HTR-8/SVneo (cell line): Measurements from ENCODE around the gene HDGFL2.

Experiments used
- DNase-seq: peaks from one replicate; pipeline ENCODE4 v3.0.0; 2011; ENCODE audit warnings: low spot score, mixed read lengths; ENCODE audit not compliant: insufficient read length
- FAIRE-seq: peaks from 2 replicates; lab custom pipeline; 2011; peaks lifted over from hg19 to GRCh38; lab: Jason Lieb, UNC

HDGFL2 gene

GRCh38 chr19:4495471-4495870 lies 23.4 kb downstream of the HDGFL2 start:
- FAIRE-seq: no peak

GRCh38 chr19:4496304-4496703 lies 24.2 kb downstream of the HDGFL2 start:
- no peak for FAIRE-seq
- no peak for DNase-seq

More at GRCh38 chr19:4495471-4495870, 23.4 kb downstream of the HDGFL2 start:
- no peak for DNase-seq

- FAIRE-seq (no peak), DNase-seq (no peak)
Measured at GRCh38 chr19:4497770-4498389, 25.8 kb downstream of the HDGFL2 start.

DNA sequence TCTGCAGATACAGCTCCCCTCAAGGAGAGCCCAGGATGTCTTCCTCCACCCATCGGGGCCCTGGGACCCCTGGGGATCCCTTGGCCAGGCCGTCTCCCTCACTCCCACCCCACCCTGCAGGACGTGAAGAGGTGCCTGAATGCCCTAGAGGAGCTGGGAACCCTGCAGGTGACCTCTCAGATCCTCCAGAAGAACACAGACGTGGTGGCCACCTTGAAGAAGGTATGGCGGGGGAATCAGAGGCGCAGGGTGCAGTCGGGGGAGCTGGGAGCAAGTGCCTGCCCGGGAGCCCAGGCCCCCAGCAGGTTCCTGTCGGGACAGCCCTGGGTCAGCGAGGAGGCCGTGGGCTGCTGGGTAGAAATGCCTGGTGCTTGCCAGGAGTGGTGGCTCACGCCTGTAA lies 26.6 kb downstream of the HDGFL2 start:
- FAIRE-seq (no peak), DNase-seq (no peak)

DNA sequence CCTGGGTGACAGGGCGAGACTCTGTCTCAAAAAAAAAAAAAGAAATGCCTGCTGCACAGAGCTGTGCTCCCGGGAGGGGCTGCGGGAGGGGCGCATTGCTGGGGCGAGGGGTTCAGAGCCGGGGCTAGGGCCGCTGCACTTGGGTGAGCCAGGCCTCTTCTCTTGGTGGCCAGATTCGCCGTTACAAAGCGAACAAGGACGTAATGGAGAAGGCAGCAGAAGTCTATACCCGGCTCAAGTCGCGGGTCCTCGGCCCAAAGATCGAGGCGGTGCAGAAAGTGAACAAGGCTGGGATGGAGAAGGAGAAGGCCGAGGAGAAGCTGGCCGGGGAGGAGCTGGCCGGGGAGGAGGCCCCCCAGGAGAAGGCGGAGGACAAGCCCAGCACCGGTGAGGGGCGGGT lies 27.2 kb downstream of the HDGFL2 start:
- FAIRE-seq (no peak), DNase-seq (no peak)

DNA sequence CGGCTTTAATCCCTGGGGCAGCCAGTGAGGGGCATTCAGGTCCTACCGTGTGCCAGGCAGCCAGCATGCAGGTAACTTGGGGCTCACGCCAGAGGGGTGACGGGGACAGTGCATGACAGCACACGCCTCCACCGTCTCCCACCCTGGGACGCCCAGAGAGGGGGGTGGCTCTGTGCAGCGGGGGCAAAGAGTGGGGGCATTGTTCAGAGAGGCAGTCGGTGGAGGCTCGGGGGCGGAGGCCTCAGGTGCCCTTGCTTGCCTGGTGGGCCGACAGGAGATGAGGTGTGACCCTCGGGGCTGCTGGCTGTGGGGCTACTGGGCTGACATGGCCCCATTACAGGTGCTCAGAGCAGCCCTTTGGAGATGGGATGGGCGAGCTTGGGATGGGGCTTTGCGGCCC lies 27.8 kb downstream of the HDGFL2 start:
- no peak for FAIRE-seq
- no peak for DNase-seq

DNA sequence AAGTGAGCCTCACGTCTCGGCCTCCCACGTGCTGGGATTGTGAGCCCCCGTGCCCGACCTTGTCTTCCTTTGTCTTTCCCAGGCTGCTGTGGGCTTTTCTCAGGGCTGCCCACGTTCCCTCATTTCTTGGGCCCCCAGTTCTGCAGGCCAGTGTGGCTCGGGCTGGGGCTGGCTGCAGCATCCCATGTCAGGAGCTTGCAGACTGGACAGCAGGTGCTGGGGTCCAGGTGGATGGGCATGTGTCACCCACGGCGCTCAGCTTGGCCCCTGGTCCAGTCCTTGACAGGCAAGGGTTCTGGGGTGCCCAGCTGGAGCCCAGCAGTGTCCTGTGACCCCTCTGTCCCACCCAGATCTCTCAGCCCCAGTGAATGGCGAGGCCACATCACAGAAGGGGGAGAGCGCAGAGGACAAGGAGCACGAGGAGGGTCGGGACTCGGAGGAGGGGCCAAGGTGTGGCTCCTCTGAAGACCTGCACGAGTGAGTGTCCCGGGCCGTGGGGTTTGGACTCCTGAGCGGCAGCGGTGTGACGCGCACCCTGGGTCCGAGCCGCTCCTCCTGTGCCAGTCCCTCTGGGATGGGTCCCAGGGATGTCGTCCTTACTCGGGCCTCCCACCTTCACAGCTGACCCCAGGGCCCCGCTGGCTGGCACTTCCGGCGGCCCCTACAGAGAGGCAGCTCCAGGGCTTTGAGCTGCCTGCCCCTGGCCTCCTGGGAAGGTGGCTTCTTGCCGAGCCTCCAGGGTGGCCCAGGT lies 28.9 kb downstream of the HDGFL2 start:
- no peak for DNase-seq
- no peak for FAIRE-seq

- DNase-seq (no peak), FAIRE-seq (no peak)
Measured at GRCh38 chr19:4501691-4502090, 29.6 kb downstream of the HDGFL2 start.

DNA sequence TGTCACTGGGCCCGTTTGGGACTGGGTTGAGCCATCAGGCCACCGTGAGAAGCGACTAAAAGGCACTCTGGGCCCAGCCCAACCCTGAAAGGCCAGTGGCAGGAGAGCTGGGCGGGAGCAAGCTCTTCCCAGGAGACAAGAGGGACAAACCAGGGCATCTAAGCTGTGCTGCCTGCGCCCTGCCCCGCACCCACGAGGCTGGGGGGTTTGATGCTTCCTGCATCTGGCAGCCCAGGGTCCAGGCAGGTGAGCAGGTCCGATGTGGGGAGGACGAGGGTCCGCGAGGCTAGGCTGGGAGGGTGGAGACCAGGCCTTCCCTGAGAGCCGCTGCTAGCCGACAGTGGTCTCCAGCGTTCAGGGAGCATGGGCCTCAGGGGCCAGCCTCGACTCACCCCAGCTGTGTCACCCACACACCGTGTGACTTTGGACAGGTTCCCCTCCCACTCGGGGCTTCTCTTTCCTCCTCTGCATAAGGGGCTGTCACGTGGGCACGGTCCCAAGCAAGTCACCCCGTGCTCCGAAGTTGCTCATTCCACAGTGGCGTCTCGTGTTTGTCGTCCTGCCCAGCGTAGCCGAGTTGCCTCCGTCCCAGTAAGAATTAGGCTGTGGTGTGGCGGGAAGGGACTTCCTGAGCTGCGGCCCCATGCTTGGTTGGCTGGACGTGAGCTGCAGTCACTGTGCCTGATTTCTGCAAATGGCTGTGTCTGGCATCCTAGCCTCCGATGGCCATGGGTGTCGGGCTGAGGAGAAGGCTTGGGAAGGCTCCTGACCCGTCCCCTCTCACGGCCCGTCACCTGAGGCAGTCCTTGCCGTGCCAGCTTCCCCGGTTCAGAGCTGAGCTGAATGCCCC lies 30.4 kb downstream of the HDGFL2 start:
- no peak for FAIRE-seq
- DNase-seq: no peak

- DNase-seq (no peak), FAIRE-seq (no peak)
Measured at GRCh38 chr19:4503132-4503824, 31.2 kb downstream of the HDGFL2 start.

DNA sequence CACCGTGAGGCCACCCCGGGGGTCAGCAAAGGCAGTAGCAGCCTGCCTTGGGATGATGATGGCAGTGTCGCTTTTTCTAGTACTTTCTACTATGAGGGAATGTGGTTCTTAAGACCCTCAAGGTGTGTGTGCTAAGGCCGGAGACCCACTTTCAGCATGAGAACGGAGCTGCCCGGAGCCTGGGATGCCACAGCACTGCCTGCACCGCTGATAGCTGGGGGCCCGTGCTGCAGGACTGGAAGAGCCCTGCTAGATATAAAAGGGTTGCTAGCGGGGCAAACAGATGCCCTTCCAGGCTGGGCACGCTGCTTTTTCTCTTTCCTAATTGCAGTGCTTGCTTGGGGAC lies 31.7 kb downstream of the HDGFL2 start:
- no peak for DNase-seq

DNA sequence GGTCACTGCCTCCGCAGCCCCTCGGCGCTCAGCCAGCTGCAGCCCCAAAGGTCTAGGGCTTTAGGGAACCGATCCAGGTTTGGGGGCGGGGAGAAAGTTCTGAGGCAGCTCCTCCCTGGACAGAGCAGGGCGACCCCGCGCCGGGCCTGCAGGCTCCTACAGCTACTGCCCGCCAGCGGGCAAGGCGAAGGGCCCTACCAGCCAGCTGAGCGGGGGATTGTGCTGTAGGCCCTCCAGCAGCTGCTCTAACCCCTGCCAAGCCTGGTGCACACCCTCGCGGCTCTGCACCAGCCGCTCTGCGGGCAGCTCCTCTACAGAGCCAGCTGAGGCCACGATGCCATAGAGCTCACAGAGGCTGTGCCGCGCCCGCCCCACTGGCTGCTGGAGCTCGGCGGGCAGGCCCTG lies 32.2 kb downstream of the HDGFL2 start:
- FAIRE-seq (no peak), DNase-seq (no peak)

More for the DNA sequence above, 31.7 kb downstream of the HDGFL2 start:
- FAIRE-seq: no peak

- no peak for FAIRE-seq
Measured at GRCh38 chr19:4504891-4505569, 32.9 kb downstream of the HDGFL2 start.

DNA sequence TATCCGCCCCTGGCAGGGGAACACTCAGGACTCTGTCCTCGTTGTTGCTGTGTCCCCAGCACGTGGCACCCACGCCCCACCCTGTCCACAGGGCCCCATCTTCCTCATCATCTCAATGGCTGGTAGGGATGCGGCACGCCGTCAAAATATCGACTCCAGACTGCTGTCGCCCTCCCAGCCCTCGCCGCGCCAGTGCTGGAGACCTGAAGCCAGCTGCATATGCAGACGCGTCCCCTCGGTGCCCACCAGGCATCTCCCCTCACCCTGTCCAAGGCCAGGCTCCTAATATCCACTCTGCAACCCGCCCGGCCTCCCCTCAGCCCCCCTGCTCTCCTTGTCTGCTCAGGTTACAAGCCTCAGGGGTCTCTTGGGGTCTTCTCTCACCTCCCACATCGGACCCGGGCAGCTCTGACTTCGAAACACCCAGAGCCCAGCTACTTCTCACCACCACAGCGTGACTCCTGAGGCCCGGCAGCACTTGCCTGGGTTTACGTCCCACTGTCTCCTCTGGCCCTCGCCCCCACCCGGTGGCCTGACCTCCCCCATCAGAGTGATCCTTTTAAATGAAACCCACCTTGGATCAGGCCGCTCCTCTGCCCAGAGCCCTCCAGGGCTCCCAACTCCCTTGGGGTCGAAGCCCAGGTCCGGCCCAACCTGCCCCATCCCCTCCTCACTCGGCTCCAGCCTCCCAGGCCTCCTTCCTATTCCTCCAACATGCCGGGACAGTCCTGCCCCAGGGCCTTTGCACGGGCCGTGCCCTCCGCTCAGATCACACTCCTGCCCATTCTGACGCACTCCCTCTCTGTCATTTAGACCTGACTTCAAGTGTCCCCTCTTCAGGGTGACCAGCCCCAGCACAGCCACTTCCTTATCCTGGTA lies 33.7 kb downstream of the HDGFL2 start:
- no peak for FAIRE-seq
- no peak for DNase-seq

More at GRCh38 chr19:4504891-4505569, 32.9 kb downstream of the HDGFL2 start:
- no peak for DNase-seq

GRCh38 chr19:4506449-4507149 lies 34.5 kb downstream of the HDGFL2 start:
- FAIRE-seq: no peak
- DNase-seq: peak; percentile 41

GRCh38 chr19:4507150-4507452 lies 35.0 kb downstream of the HDGFL2 start:
- FAIRE-seq: no peak
- no peak for DNase-seq

- DNase-seq (no peak), FAIRE-seq (no peak)
Measured at GRCh38 chr19:4507804-4508203, 35.7 kb downstream of the HDGFL2 start.

DNA sequence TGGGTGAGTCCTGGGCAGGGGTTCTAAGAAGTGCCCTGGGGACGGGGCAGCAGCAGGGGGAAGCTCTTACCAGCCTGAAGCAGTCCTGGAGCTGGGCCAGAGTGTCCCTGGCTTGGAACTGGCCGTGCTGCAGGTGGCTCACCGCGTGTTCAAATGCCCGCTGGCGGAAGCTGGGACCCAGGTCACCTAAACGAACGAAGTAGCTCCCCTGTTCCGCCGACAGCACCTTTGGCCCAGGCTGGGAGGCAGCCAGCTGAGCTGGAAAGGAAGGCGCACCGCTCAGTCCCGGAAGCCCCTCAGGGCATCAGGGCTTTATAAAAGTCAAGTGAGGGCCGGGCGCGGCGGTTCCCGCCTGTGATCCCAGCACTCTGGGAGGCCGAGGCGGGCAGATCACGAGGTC lies 36.6 kb downstream of the HDGFL2 start:
- no peak for DNase-seq
- no peak for FAIRE-seq
